Activated CD8-positive, alpha-beta T cell treated with anti-CD3 and anti-CD28 coated beads for 36 hours (primary cell): Measurements from ENCODE around the gene GTF2H4. TPM values are rescaled to one million over a fixed set of nuclear protein-coding genes. Genes with fewer than 3 reads are reported as not detected.
A peak's percentile ranks its signal among the peaks of the same experiment; 100 is the strongest.
"Not testable (repeated sequence)": the region's sequence is repeated elsewhere in the genome, so short reads cannot be mapped to it uniquely, and the experiment has no call there.

Source experiments
- ATAC-seq: fragments of 200-7000 bp; cut with Tn5 transposase; one replicate; pipeline ENCODE4 v1.10.0; 2021; ENCODE audit warnings: mild to moderate bottlenecking, moderate library complexity
- CTCF ChIA-PET: fragments of 350-600 bp; sonication (Branson Sonifier 250); formaldehyde crosslinking; loops from one replicate; lab custom pipeline; 2021; ENCODE audit warnings: antibody characterized with exemption; lab: Charles Lee
- POLR2A ChIA-PET: fragments of 350-600 bp; sonication (Branson Sonifier 250); formaldehyde crosslinking; loops from one replicate; lab custom pipeline; 2021; ENCODE audit warnings: antibody characterized with exemption; lab: Charles Lee
- DNase-seq: peaks from one replicate; pipeline ENCODE4 v3.0.0-alpha.2; 2020
- H3K27ac Mint-ChIP-seq: one replicate; pipeline ENCODE4 v1.8.0; 2021; ENCODE audit warnings: mild to moderate bottlenecking, mixed read lengths
- H3K27me3 Mint-ChIP-seq: one replicate; pipeline ENCODE4 v1.8.0; 2021; ENCODE audit warnings: mixed read lengths
- H3K36me3 Mint-ChIP-seq: one replicate; pipeline ENCODE4 v1.8.0; 2021; ENCODE audit warnings: low read depth, mixed read lengths
- H3K4me1 Mint-ChIP-seq: one replicate; pipeline ENCODE4 v1.8.0; 2021; ENCODE audit warnings: low read depth, mixed read lengths
- H3K4me3 Mint-ChIP-seq: one replicate; pipeline ENCODE4 v1.8.0; 2021; ENCODE audit warnings: mild to moderate bottlenecking, moderate library complexity, mixed read lengths
- H3K9me3 Mint-ChIP-seq: one replicate; pipeline ENCODE4 v1.8.0; 2021; ENCODE audit warnings: mixed read lengths
- intact Hi-C: fragments of 100-400 bp; cut with micrococcal nuclease; formaldehyde crosslinking; loops from one replicate; pipeline ENCODE4 v1.10.0; 2022
- total RNA-seq, 2 experiments: library from RNA; stranded (reverse); gene quantifications; one replicate each; pipeline ENCODE4 v1.2.3, GENCODE V29; 2021
- TF ChIP-seq, protein P1 (sequence below): fragments of 200-600 bp; IDR thresholded peaks from one replicate; pipeline ENCODE4 v1.8.0; 2022; ENCODE audit warnings: antibody characterized with exemption, mild to moderate bottlenecking

The GTF2H4 gene
- total RNA-seq, 2 experiments from 2014 or later = 37.1 to 41.9 TPM

DNA sequence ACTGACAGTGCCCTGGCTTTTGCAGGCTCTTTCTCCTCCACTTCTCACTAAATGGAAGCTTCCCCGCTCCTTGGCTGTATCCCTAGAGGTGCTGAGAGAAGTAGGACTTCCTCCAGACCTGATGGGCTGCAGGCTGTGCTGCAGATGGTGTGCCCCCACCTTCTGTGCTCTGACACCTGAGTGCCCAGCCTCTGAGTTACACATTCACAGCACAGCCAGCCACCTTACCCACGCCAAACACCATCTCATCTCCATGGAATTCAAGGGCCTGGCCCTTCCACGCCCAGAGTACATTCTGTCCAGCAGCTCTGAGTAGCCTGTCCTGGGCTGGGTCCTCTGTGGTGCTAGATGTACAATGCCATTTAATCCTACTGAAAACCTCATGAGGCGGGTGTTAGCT lies 18.6 kb downstream of the GTF2H4 start:
- no peak for ATAC-seq
- ChIA-PET CTCF (interaction anchor here (0.9 to 1.6 kb wide), 2 partner anchors 11 to 55 kb away, joined by 3 to 4 read pairs; no protein-coding TSS in a partner anchor), POLR2A (interaction anchor here (1.0 to 2.3 kb wide), 3 partner anchors 9 to 13 kb away, joined by 4 to 8 read pairs (median 6); partner anchors contain the start of gene VARS2)
- Mint-ChIP-seq H3K4me3 (no peak overlapping the region), H3K36me3 (peaks cover 43% of the 10 kb centered on the region), H3K27me3 (no peaks in the 10 kb centered on the region), H3K27ac (no peak overlapping the region), H3K4me1 (no peaks in the 10 kb centered on the region), H3K9me3 (peaks cover 8% of the 10 kb centered on the region)
- TF ChIP-seq, protein P1, sequence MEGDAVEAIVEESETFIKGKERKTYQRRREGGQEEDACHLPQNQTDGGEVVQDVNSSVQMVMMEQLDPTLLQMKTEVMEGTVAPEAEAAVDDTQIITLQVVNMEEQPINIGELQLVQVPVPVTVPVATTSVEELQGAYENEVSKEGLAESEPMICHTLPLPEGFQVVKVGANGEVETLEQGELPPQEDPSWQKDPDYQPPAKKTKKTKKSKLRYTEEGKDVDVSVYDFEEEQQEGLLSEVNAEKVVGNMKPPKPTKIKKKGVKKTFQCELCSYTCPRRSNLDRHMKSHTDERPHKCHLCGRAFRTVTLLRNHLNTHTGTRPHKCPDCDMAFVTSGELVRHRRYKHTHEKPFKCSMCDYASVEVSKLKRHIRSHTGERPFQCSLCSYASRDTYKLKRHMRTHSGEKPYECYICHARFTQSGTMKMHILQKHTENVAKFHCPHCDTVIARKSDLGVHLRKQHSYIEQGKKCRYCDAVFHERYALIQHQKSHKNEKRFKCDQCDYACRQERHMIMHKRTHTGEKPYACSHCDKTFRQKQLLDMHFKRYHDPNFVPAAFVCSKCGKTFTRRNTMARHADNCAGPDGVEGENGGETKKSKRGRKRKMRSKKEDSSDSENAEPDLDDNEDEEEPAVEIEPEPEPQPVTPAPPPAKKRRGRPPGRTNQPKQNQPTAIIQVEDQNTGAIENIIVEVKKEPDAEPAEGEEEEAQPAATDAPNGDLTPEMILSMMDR = no peak
- intact Hi-C loops = no loop called here
- DNase-seq = no peak

GRCh38 chr6:30927080-30927479 lies 19.1 kb downstream of the GTF2H4 start:
- H3K4me3 Mint-ChIP-seq, H3K9me3 Mint-ChIP-seq, intact Hi-C loops, DNase-seq, ATAC-seq, H3K27me3 Mint-ChIP-seq, H3K27ac Mint-ChIP-seq, H3K4me1 Mint-ChIP-seq: not testable (repeated sequence)
- CTCF ChIA-PET = interaction anchor here (0.9 to 1.6 kb wide), 2 partner anchors 11 to 55 kb away, joined by 3 to 4 read pairs; no protein-coding TSS in a partner anchor
- POLR2A ChIA-PET = interaction anchor here (2.3 kb wide), 1 partner anchor 9 kb away, joined by 6 read pairs; no protein-coding TSS in a partner anchor
- peaks cover 42% of the 10 kb centered on the region for H3K36me3 Mint-ChIP-seq

DNA sequence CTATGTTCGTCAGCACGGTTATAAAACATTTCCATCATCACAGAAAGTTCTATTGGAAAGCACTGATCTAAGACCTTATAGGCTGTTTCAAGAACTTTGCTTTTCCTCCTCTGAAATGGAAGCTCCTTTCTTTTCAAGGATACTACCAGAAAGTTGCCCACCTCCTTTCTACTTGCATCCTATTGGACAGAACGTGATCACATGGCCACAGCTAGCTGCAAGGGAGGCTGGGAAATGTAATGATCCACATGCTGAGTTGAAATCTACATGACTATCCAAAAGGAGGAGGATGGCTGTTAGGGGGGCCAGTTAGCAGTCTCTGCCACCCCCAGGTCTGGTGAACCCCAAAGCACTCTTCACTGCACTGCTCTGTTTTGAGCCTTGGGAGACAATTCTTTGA lies 20.7 kb downstream of the GTF2H4 start:
- ATAC-seq (no peak), DNase-seq (peak; percentile 30)
- no peaks in the 10 kb centered on the region for H3K4me1 Mint-ChIP-seq
- peaks cover 36% of the 10 kb centered on the region for H3K36me3 Mint-ChIP-seq
- CTCF ChIA-PET = interaction anchor here (1.3 kb wide), 1 partner anchor 151 kb away, joined by 5 read pairs; no protein-coding TSS in a partner anchor
- H3K27me3 Mint-ChIP-seq = no peaks in the 10 kb centered on the region
- peaks cover 8% of the 10 kb centered on the region for H3K9me3 Mint-ChIP-seq
- H3K27ac Mint-ChIP-seq = no peak overlapping the region
- POLR2A ChIA-PET = interaction anchor here (0.7 kb wide), 1 partner anchor 472 kb away, joined by 3 read pairs; no protein-coding TSS in a partner anchor
- TF ChIP-seq, protein P1 = no peak
- no peak overlapping the region for H3K4me3 Mint-ChIP-seq
- intact Hi-C loops = no loop called here

- DNase-seq = no peak
- no peak for ATAC-seq
- TF ChIP-seq, protein P1 = no peak
- intact Hi-C loops = no loop called here
- ChIA-PET CTCF (interaction anchor here (0.9 to 1.9 kb wide), 3 partner anchors 11 to 138 kb away, joined by 3 to 6 read pairs (median 6); no protein-coding TSS in a partner anchor), POLR2A (interaction anchor here (1.1 to 1.4 kb wide), 2 partner anchors 16 to 188 kb away, joined by 3 read pairs; no protein-coding TSS in a partner anchor)
- Mint-ChIP-seq H3K27ac (no peak overlapping the region), H3K27me3 (no peaks in the 10 kb centered on the region), H3K36me3 (peaks cover 32% of the 10 kb centered on the region), H3K4me1 (no peaks in the 10 kb centered on the region), H3K9me3 (peaks cover 8% of the 10 kb centered on the region), H3K4me3 (no peak overlapping the region)
These were observed 22.5 kb downstream of the GTF2H4 start for GRCh38 chr6:30930506-30930905.

DNA sequence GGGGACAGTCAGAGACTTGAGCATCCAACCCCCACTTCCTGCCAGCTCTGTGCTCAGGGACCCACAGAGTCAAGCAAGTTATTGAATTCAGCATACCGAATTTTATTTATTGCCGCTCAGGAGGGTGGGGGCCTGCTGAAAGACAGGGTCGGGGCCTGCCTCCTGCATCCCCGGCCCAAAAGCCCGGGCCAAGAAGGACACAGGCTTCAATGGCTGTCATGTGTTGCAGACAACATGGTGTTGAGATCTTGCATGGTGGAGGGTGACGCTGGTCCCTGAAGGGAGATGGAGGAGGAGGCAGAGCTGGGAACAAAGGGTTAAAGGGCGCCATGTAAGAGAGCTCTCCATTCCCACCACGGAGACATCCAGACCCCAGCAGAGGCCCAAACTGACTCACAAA lies 23.3 kb downstream of the GTF2H4 start:
- DNase-seq (no peak), ATAC-seq (no peak)
- intact Hi-C loops = no loop called here
- Mint-ChIP-seq H3K9me3 (peaks cover 8% of the 10 kb centered on the region), H3K36me3 (peaks cover 29% of the 10 kb centered on the region), H3K27me3 (no peaks in the 10 kb centered on the region), H3K4me3 (no peak overlapping the region), H3K27ac (no peak overlapping the region), H3K4me1 (no peaks in the 10 kb centered on the region)
- TF ChIP-seq, protein P1 = no peak
- ChIA-PET CTCF (interaction anchor here (1.2 to 1.9 kb wide), 2 partner anchors 137 to 156 kb away, joined by 5 to 6 read pairs; no protein-coding TSS in a partner anchor), POLR2A (interaction anchor here (1.1 kb wide), 1 partner anchor 16 kb away, joined by 3 read pairs; no protein-coding TSS in a partner anchor)
